Measurements from ENCODE around the gene INSYN2A.

- no peak for TF ChIP-seq CTCF (IDR thresholded peaks at IDR 0.05)
- TF ChIP-seq CHD2 (IDR thresholded peaks at IDR 0.05; ENCODE audit: low read length, partially characterized antibody): no peak
- no peak for TF ChIP-seq POLR2A (IDR thresholded peaks at IDR 0.05; ENCODE audit: low read length)
Measured at GRCh38 chr10:127218658-127219057, 22.3 kb upstream of the INSYN2A start.

Data from A549 (cell line).